A549 (cell line): Measurements from ENCODE around the gene HDAC3.

Experiments used
- CBX2 ChIP-seq: fragments of 200-600 bp; sonication (generic); IDR thresholded peaks from 2 replicates; pipeline ENCODE4 v1.6.1; 2016; ENCODE audit warnings: low read depth, mild to moderate bottlenecking, borderline replicate concordance
- CTCF ChIP-seq: fragments of >200 bp; sonication (Bioruptor Twin); formaldehyde crosslinking; IDR thresholded peaks from 3 replicates; pipeline ENCODE4 v1.5.1; 2016
- HDAC2 ChIP-seq: fragments of 200-600 bp; sonication (generic); IDR thresholded peaks from 2 replicates; pipeline ENCODE4 v1.6.1; 2016
- JUN ChIP-seq, 2 experiments: fragments of >200 bp; sonication (Bioruptor Twin); formaldehyde crosslinking; IDR thresholded peaks; 2 replicates in 1 of 2; 3 replicates in 1 of 2; pipeline ENCODE4 v1.6.1; 2016 to 2017
- JUNB ChIP-seq: fragments of >200 bp; sonication (Bioruptor Twin); formaldehyde crosslinking; IDR thresholded peaks from 2 replicates; pipeline ENCODE4 v1.6.1; 2016
- MAZ ChIP-seq: fragments of 150-350 bp; IDR thresholded peaks from 2 replicates; pipeline ENCODE4 v1.6.1; 2014; ENCODE audit warnings: antibody characterized with exemption, low read depth, low read length, borderline replicate concordance
- NFE2L2 ChIP-seq: fragments of 150-350 bp; conservative IDR thresholded peaks from 2 replicates; pipeline ENCODE4 v1.6.1; 2014; ENCODE audit warnings: low read length
- PBX3 ChIP-seq: IDR thresholded peaks from 2 replicates; pipeline ENCODE4 v1.6.1; 2012
- REST ChIP-seq: fragments of 200-600 bp; sonication (generic); IDR thresholded peaks from 2 replicates; pipeline ENCODE4 v1.6.1; 2016; ENCODE audit warnings: antibody characterized with exemption, mild to moderate bottlenecking, moderate library complexity
- RNF2 ChIP-seq: fragments of 200-600 bp; sonication (generic); IDR thresholded peaks from 2 replicates; pipeline ENCODE4 v1.6.1; 2016; ENCODE audit warnings: low read depth, mild to moderate bottlenecking, antibody characterized with exemption, moderate library complexity, borderline replicate concordance
- TFCP2L1 ChIP-seq: fragments of 250-450 bp; sonication (Bioruptor Pico); IDR thresholded peaks from 2 replicates; pipeline ENCODE4 v1.5.0; 2021; ENCODE audit warnings: mild to moderate bottlenecking

GRCh38 chr5:141597394-141597793 lies 39.3 kb downstream of the HDAC3 start:
- TF ChIP-seq JUN (IDR thresholded peaks at IDR 0.05) (no peak), CTCF (no peak), JUNB (no peak), NFE2L2 (no peak), HDAC2 (no peak), REST (no peak), RNF2 (no peak), MAZ (no peak), TFCP2L1 (CRISPR knock-in tag) (no peak), CBX2 (no peak), PBX3 (no peak)
